ENCODE data around the gene RADIL. TPM values are rescaled to one million over a fixed set of nuclear protein-coding genes. Genes with fewer than 3 reads are reported as not detected.

RADIL gene, protein sequence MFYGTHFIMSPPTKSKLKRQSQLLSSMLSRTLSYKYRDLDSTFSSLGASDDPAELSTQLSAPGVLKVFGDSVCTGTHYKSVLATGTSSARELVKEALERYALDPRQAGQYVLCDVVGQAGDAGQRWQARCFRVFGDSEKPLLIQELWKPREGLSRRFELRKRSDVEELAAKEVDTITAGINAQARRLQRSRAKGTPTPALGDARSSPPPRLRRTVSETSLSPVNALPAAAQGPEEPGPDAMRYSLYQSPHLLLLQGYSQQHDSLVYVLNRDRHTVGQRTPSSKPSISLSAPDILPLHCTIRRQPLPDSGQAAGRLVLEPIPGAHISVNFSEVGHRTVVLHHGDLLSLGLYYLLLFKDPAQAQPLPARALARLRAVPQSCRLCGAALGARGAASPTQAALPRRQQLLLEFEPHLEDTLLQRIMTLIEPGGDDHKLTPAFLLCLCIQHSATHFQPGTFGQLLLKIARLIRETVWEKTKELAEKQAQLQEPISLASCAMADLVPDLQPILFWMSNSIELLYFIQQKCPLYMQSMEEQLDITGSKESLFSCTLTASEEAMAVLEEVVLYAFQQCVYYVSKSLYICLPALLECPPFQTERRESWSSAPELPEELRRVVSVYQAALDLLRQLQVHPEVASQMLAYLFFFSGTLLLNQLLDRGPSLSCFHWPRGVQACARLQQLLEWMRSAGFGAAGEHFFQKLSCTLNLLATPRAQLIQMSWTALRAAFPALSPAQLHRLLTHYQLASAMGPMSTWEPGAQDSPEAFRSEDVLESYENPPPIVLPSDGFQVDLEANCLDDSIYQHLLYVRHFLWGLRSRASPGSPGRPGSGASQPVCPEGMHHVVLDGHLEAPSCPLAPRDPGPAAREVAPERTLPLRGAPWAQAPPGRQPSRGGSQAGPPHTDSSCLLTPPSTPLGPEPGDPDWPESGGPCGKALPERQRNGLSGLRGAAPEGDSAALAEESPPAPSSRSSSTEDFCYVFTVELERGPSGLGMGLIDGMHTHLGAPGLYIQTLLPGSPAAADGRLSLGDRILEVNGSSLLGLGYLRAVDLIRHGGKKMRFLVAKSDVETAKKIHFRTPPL
- total RNA-seq (2014; rRNA removed; shearing (Covaris generic)), result 0.04 TPM in 1 of 2 replicates, not detected in the other

DNA sequence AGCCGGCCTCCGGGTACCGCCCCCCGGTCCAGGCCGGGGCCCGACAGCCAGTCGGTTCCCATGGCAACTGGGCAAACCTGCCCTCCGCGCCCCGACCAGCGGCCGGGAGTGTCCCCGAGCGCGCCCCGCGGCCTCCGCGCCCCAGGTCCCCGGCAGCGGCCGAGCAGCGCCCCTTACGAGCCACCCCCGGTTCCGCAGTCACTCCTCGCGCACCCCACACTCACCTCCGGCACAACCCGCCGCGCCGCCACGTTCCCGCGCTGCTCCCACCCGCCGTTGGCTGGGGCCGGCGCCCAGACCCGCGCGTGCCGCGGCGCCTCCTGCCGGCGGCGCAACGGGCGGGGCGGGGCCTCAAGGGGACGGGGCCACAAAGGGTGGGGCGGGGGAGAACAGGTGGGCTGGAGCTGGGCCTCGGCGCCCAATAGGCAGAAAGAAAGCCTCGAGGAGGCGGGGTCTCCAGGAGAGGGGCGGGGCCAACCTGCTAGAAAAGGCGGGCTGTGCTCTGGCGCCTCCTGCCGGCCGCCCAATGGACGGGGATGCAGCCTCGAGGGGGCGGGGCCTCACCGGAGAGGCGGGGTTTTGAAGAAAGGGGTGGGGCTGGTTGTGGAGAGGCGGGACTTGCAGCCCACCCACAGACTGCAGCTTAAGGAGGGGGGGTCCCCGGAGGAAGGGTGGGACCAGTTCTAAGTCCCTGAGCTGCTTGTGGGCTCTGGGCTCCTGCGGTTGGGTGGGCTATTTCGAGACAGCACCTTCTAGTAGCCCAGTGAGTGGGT is at the start of gene RADIL:
Gene RADIL, minus strand, starts transcription at position 345 of the 773 bp plus-strand sequence. CDS start 5,577 bp downstream, outside the sequence.

DNA sequence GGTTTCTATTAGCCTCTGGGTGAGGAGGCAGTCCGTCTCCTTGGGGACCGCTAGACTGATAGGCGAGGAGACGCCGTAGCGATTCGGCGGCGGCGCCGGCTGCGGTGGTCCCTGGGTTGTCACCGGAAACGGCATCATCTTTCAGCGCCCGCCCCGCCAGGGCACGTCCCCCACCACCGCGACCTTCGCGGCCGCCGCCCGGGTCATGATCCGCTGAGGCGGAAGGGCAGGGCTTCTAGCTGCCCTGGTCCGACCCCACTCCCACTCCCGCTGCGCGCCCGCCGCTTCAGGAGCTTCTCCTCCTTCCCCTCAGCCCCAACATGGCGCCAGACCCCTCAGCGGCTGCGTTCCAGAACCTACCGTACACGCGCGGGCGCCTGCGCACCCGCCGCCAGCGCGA is 21.8 kb downstream of the RADIL start, which contains the start of gene PAPOLB:
Gene PAPOLB, minus strand, starts transcription at position 358 of the 400 bp plus-strand sequence. Its CDS starts 220 bp downstream, at position 138.

DNA sequence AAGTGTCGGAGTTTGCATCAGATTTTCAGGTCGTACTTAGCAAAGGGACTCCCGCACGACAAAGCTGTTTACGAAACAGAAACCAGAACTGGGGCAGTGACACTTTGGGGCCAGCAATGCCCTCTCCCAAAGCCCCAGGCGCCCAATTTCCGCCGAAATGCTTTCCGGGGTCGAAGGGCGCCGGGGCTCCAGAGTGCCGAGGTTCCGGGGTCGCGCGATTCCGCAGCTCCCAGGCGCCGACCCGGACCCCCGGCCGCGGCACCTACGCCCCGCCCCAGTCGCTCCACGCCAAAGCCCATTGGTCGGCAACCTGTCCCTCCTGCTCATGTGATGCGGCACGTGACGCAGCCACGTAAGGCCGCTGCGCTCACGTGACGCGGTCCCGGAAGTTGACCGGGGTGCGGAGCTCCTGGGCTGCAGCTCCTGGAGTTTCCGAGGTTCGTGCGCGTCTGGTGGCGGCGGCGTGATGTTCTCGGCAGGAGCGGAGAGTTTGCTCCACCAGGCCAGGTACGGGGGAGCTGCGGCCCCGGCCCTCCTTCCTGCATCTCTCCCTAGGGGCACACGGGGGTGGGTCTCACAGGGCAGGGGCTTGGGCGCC is 108.2 kb downstream of the RADIL start, which contains the start of gene AP5Z1:
Gene AP5Z1, plus strand, starts transcription at position 374 of the 598 bp plus-strand sequence. Its CDS starts 93 bp downstream, at position 467.

Small RNA genes within 50 kb of the gene (small RNA-seq; reads per million reads assigned to genes)
- gene MIR4656, result not detected
- gene RF00019, result not detected

Other genes starting within 250 kb of the RADIL start
- gene FOXK1, start 201.4 kb downstream of the RADIL start, total RNA-seq (2014; rRNA removed; shearing (Covaris generic)), result 21.0 and 24.0 TPM in 2 replicates
- gene AP5Z1, start 108.1 kb downstream of the RADIL start, total RNA-seq (2014; rRNA removed; shearing (Covaris generic)), result 22.5 and 29.1 TPM in 2 replicates
- gene PAPOLB, start 21.7 kb downstream of the RADIL start, total RNA-seq (2014; rRNA removed; shearing (Covaris generic)), result not detected in 2 replicates
- gene MMD2, start 75.5 kb upstream of the RADIL start, total RNA-seq (2014; rRNA removed; shearing (Covaris generic)), result not detected in 2 replicates
- 9.8 and 10.2 TPM in 2 replicates for gene RBAK, start 162.1 kb upstream of the RADIL start, total RNA-seq (2014; rRNA removed; shearing (Covaris generic))